CD4-positive, alpha-beta T cell treated with Interleukin-6 for 4 hours (primary cell): ENCODE results near the gene AGAP2.
"Not testable (repeated sequence)": the region's sequence is repeated elsewhere in the genome, so short reads cannot be mapped to it uniquely, and the experiment has no call there.

ENCODE experiments used
- DNase-seq: peaks from one replicate; pipeline ENCODE4 v3.0.0-alpha.2; 2020; ENCODE audit warnings: mixed read lengths

The AGAP2 gene

GRCh38 chr12:57720606-57721595 is 17.6 kb downstream of the AGAP2 start:
- DNase-seq = no peak

DNA sequence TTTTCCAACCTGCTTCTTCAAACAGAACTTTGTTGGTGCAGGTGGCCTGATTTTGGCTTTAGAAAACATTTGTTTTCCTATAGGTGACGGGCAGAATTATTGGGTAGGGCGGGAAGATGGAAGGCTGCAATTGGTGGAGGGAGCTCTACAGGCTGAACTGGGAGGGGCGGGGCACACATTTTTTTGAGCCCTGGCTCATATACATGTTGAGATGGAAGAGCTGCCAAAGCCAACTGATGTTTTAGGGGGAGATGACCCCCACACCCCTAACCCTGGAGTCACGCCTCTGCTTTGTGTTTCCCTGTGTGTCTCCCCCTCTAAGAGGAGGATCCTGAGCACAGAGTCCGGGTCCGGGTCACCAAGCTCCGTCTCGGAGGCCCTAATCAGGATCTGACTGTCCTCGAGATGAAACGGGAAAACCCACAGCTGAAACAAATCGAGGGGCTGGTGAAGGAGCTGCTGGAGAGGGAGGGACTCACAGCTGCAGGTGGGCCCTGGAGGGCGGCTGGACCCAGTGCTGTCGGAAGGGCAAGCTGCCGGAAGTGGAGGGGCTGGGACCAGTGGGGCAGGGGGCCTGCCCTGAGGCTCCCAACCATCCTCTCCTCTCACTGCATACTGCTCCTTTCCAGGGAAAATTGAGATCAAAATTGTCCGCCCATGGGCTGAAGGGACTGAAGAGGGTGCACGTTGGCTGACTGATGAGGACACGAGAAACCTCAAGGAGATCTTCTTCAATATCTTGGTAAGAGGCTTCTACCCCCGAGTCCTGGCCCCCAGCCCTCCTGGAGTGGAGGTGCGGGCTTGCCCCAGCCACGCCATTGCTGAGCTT is 18.6 kb downstream of the AGAP2 start:
- DNase-seq = no peak

DNA sequence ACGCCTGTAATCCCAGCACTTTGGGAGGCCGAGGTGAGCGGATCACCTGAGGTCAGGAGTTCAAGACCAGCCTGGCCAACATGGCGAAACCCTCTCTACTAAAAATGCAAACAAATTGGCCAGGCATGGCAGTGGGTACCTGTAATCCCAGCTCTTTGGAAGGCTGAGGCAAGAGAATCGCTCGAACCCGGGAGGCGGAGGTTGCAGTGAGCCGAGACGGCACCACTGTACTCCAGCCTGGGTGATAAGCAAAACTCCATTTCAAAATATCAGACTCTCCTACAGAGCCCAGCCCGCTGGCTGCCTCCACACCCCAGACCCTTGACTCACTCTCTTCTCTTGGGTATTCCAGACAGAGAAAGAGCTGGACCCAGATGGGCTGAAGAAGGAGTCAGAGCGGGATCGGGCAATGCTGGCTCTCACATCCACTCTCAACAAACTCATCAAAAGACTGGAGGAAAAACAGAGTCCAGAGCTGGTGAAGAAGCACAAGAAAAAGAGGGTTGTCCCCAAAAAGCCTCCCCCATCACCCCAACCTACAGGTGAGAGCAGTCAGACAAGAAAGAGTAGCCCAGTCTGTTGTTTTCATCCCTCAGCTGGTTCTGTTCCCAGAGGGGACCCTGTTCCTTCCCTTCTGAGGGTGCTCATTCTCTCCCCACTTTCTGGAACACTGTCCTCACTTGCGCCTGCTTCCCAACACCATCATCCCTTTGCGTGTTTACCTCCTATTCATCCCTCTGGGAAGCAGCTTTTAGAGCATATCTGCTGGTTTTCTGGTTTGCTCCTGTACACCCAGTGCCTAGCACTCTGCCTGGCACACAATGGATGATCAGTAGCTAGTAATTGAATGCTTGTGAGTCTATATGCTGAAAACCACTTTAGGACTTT is 19.7 kb downstream of the AGAP2 start:
- no peak for DNase-seq

DNA sequence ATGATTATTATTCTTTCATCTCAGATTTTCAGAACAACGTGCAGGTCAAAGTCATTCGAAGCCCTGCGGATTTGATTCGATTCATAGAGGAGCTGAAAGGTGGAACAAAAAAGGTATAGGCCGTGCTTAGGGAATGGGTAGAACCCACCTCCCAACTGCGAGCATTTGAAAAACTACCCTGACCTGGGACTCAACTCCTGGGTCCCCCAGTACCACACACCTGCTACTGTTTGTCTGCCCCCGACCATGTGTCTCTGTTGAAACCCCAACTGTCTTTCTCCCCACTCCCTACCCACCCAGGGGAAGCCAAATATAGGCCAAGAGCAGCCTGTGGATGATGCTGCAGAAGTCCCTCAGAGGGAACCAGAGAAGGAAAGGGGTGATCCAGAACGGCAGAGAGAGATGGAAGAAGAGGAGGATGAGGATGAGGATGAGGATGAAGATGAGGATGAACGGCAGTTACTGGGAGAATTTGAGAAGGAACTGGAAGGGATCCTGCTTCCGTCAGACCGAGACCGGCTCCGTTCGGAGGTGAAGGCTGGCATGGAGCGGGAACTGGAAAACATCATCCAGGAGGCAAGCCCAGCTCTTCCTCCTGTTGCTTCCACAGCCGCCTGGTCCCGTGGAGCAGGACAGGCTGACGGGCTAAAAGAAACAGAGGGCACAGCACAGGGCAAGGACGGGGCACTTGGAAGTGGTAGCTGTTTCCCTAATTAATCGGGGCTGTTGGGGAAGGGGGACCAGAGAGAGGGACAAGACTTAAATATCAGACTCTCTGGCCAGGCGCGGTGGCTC is 20.5 kb downstream of the AGAP2 start:
- DNase-seq = no peak

DNA sequence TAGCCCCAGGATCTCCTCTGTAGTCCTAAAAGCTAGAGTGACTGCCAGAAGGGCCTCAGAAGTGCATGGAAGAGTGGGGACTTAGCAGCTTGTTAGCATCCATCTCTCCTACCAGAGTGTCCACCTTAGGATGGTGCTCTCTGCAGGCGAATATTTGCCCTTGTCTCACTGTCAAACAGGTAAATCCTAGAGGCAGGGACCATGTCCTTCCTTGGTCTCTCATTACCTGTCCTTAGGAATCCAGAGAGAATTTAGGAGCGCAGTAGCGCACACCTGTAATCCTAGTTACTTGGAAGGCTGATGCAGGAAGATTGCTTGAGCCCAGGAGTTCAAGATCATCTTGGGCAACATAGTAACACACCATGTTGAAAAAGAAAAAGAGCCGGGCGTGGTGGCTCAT is 21.4 kb downstream of the AGAP2 start:
- DNase-seq = no peak

DNA sequence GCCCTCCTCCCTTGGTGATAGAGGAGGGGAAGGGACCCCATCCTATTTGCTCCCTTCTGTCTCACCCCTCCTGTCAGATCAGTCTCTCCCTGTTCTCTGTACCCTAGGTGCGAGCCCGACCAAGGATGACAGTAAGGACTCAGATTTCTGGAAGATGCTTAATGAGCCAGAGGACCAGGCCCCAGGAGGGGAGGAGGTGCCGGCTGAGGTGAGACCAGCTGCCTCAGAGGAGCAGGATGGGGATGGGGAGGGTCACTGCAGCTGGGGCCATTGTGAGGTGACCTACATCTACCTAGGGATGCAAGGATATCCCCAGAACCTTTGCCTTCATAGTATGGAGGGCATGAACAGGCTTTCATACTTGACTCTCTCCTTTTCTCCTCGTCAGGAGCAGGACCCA is 22.2 kb downstream of the AGAP2 start:
- DNase-seq = no peak

DNA sequence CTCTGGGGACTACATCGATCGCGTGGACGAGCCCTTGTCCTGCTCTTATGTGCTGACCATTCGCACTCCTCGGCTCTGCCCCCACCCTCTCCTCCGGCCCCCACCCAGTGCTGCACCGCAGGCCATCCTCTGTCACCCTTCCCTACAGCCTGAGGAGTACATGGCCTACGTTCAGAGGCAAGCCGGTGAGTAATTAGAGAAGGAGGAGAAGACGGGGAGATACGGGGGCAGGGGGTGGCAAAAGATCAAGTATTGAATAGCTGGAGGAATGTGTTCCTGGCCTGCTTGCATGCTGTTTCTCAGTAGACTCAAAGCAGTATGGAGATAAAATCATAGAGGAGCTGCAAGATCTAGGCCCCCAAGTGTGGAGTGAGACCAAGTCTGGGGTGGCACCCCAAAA is 22.8 kb downstream of the AGAP2 start:
- no peak for DNase-seq

- not testable (repeated sequence) for DNase-seq
These were observed 23.4 kb downstream of the AGAP2 start for GRCh38 chr12:57715036-57715748.

DNA sequence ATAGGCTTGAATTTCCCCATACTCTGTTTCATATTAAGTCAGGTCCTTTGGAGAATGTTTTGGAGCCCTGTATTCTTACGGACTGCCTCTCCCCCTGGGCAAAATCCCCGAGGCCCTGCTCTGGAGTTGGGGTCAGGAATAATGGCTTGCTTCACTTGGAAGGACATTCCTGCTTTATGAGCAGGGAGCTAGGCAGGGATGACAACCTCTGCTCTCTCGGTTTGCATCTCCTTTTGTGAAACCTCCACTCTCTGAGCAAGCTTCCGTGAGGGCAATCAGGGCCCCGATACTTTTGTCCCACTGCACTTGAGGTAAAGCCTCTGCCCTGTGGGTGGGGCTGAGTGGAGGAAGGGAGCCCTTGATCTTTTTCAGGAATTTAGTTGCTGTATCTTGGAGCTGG is 25.3 kb downstream of the AGAP2 start:
- DNase-seq = no peak

DNA sequence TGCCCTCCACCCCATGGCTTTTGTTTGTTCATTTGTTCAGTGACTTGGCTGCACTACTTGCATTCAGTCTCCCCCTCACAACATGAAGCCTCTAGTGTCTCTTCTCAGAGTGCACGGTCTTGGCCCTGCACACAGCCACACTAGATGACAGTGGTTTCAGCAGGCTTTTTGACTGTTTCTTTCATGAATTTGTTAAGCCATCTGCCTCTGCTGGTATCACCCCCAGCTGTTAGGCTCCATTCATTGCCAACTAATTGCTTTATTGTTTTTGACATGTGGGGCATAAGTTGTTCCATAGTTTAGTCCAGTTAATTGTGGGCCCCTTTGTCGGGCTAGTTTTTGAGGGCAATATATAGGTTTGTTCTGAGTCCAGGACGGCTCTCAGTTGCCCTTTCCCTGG is 25.8 kb downstream of the AGAP2 start:
- DNase-seq = no peak

DNA sequence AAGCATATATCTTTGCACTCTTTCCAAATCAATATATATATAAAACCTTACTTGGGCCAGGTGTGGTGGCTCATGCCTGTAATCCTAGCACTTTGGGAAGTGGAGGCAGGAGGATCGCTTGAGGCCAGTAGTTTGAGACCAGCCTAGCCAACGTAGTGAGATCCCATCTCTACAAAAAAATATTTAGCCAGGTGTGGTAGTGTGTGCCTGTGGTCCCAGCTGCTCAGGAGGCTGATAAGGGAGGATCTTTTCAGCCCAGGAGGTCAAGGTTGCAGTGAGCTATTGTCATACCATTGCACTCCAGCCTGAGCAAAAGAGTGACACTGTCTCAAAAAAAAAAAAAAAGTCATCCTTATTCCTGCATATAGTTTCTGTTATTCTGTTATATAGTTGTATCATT is 30.2 kb downstream of the AGAP2 start:
- no peak for DNase-seq

GRCh38 chr12:57707250-57707649 is 31.3 kb downstream of the AGAP2 start:
- no peak for DNase-seq

- DNase-seq = no peak
These were observed 38.2 kb downstream of the AGAP2 start for GRCh38 chr12:57700317-57700716.

DNA sequence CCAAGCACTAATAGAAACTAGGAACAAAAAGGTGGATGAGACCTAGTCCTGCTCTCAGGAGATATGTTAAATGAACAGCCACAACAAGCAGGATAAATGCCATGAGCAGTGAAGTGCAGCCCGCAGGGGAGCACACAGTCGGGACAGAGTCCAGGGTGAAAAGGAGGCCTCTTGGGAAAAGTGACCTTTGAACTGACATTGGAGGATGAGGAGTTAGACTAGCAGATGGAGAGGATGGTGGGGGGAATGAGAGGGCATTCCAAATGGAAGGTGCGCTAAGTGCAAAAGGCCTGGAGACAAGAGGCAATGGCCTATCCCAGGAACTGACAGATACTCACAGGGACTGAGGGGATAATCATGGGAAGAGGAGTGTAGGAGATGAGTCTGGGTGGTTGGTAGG is 40.1 kb downstream of the AGAP2 start:
- DNase-seq = no peak

GRCh38 chr12:57697076-57697475 is 41.5 kb downstream of the AGAP2 start:
- DNase-seq = no peak

GRCh38 chr12:57695770-57696432 is 42.6 kb downstream of the AGAP2 start:
- DNase-seq = no peak

GRCh38 chr12:57694459-57695019 is 44.0 kb downstream of the AGAP2 start:
- peak; percentile 18 for DNase-seq

DNA sequence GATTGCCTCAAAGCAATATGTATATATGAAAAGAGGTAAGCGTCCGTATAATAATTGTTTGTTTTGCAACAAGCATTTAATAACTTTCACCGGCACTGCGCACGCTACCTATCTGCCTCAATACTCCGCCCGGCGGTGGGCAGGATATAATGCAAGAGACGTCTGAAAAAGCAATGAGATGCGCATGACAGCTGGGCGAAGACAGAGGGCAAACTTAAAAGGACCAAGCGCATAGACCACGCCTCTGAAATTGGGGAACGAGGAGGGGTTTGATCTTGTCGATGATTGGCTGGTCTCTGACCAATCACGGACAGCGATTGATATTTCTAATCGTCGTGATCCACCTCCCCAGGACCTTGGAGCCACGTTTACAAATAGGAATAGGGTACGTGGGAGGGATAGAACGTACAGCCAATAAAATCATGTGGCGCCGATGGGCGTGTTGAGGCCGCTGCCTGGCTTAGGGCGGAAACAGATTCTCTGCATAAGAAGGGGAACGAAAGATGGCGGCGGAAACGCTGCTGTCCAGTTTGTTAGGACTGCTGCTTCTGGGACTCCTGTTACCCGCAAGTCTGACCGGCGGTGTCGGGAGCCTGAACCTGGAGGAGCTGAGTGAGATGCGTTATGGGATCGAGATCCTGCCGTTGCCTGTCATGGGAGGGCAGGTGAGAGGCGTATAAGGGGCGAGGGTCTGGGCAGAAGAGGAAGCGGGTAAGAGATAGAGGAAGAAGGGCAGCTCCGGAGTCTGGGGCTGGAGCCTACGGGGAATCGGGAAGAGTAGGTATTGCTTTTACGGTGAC is 44.7 kb downstream of the AGAP2 start, which contains the start of gene OS9:
TSS of gene OS9 (plus strand) at position 474 of the 800 bp plus-strand sequence. CDS start at position 504, 30 bp downstream.
- DNase-seq = peak; percentile 96

GRCh38 chr12:57693317-57693658 is 45.3 kb downstream of the AGAP2 start:
- DNase-seq = no peak
